Natural killer cell (primary cell): ENCODE measurements around the gene BAIAP2. TPM values are rescaled to one million over a fixed set of nuclear protein-coding genes. Genes with fewer than 3 reads are reported as not detected.

Experiments used
- ATAC-seq, 3 donors: fragments of 150-1000 bp in 2 of 3; fragments of 200-7000 bp in 1 of 3; cut with Tn5 transposase; 1 replicate in 1 of 3; 2 replicates in 2 of 3; pipeline ENCODE4 v1.10.0; 2021; ENCODE audit warnings: mild to moderate bottlenecking in 2 of 3, moderate library complexity in 2 of 3
- DNase-seq, 2 donors: peaks; one replicate each; pipeline versions ENCODE4 v3.0.0 to v3.0.0-alpha.2; 2013 to 2021; ENCODE audit warnings: mixed read lengths in 1 of 2
- H3K27ac ChIP-seq: one replicate; pipeline ENCODE4 v1.5.1; 2013; ENCODE audit warnings: mild to moderate bottlenecking, low read length
- H3K27me3 ChIP-seq: one replicate; pipeline ENCODE4 v1.6.1; 2013; ENCODE audit warnings: low read length; ENCODE audit not compliant: control insufficient read depth, insufficient read depth
- H3K36me3 ChIP-seq: one replicate; pipeline ENCODE4 v1.6.1; 2013; ENCODE audit warnings: low read length; ENCODE audit not compliant: control insufficient read depth, insufficient read depth
- H3K4me1 ChIP-seq: one replicate; pipeline ENCODE4 v1.6.1; 2013; ENCODE audit warnings: low read length; ENCODE audit not compliant: control insufficient read depth, insufficient read depth
- H3K4me3 ChIP-seq: one replicate; pipeline ENCODE4 v1.5.1; 2013; ENCODE audit warnings: low read length
- H3K9me3 ChIP-seq: one replicate; pipeline ENCODE4 v1.6.1; 2013; ENCODE audit warnings: low read length; ENCODE audit not compliant: control insufficient read depth, insufficient read depth
- H3K27ac Mint-ChIP-seq, 2 donors: one replicate each; pipeline ENCODE4 v1.8.0; 2022; ENCODE audit warnings: mild to moderate bottlenecking in 2 of 2, mixed read lengths in 2 of 2, moderate library complexity in 1 of 2
- H3K27me3 Mint-ChIP-seq, 2 donors: one replicate each; pipeline ENCODE4 v1.8.0; 2022; ENCODE audit warnings: low read depth in 2 of 2, mixed read lengths in 2 of 2
- H3K36me3 Mint-ChIP-seq: one replicate; pipeline ENCODE4 v1.8.0; 2022; ENCODE audit warnings: mixed read lengths
- H3K4me1 Mint-ChIP-seq, 2 donors: one replicate each; pipeline ENCODE4 v1.8.0; 2022; ENCODE audit warnings: mixed read lengths in 2 of 2
- H3K4me3 Mint-ChIP-seq: one replicate; pipeline ENCODE4 v1.8.0; 2022; ENCODE audit warnings: mild to moderate bottlenecking, moderate library complexity, mixed read lengths
- H3K9me3 Mint-ChIP-seq, 2 donors: one replicate each; pipeline ENCODE4 v1.8.0; 2022; ENCODE audit warnings: mixed read lengths in 2 of 2
- WGBS: methylation state at CpG from one replicate; pipeline ENCODE4 v1.1.7; 2013; ENCODE audit warnings: missing lambda C conversion rate; ENCODE audit not compliant: insufficient coverage; 5-methylcytosine and 5-hydroxymethylcytosine counted together
- intact Hi-C: fragments of 100-400 bp; cut with micrococcal nuclease; formaldehyde crosslinking; loops from one replicate; pipeline ENCODE4 v1.14.2; 2022
- total RNA-seq, 4 donors: library from RNA; stranded (reverse); fragments of 120-200 nt in 1 of 4; gene quantifications; one replicate each; pipeline versions ENCODE4 v1.2.3 to v1.2.4, GENCODE V29; 2013 to 2022
- TF ChIP-seq, protein P1 (sequence below): fragments of 200-600 bp; IDR thresholded peaks from one replicate; pipeline ENCODE4 v1.8.0; 2022; ENCODE audit warnings: antibody characterized with exemption

The BAIAP2 gene
- total RNA-seq, 3 donors from 2014 or later (not counting 1 experiment from before 2014, with no cell fraction given) = 6.7 to 12.3 (median 10.4) TPM

DNA sequence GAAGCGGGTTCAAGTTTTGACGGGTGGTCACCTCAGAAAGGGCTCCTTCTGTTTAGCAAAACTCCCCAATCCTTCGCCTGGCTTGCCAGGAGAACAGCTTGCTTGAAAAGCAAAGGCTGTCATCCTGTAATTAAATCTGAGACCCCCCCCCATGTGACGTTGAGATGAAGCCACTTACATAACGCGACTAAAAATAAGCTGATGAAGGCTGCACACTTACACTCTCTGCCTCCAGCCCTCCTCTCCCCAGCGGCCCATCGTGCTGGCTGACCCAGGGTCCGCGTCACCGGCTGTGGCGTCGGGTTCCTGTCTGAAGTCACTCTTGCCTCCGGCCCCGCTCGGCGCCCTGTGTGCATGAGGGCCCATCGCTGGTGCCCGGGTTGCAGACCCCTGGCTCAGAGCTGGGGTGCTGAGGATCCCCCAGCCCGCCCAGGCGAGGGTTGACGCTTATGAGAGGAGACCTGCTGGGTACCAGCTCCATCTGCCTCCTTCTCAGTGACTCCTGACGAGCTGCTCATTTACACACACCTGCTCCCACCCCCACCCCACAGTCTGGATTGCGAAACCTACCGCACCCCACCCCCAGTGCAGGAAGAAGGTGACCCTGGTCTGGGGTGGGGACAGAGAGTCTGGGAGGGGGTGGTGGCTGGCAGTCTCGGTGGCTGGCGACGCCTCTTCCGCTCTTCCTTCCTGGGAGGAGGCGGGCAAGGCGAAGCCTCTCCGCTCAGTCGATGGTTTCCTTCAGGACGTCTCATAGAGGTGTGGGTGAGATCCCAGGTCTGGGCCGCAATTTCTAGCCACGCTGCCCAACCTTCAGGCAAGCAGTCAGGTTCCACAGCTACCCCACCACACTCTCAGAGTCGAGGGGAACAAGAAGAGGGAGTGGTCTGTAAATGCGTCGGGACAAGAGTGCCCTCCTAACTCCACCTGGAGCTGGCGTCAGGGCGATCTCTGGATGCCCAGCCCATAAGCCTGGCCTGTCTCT is 3.1 kb upstream of the BAIAP2 start:
- Histone ChIP-seq H3K4me1 (peaks cover 27% of the 10 kb centered on the region), H3K36me3 (no peaks in the 10 kb centered on the region), H3K4me3 (no peak overlapping the region), H3K9me3 (no peaks in the 10 kb centered on the region), H3K27me3 (no peaks in the 10 kb centered on the region), H3K27ac (no peak overlapping the region)
- Mint-ChIP-seq H3K4me3 (no peak overlapping the region), H3K36me3 (no peaks in the 10 kb centered on the region), H3K9me3 (no peaks in the 10 kb centered on the region), H3K4me1 (peaks cover 8 to 27% of the 10 kb centered on the region in 2 donors), H3K27me3 (peaks cover 4 to 9% of the 10 kb centered on the region in 2 donors), H3K27ac (no peak overlapping the region)
- ATAC-seq = no peak
- WGBS = 85% methylated on average over 39 of the region's 41 CpGs
- no peak for DNase-seq
- intact Hi-C loops = loop anchor here (10.0 kb wide), 1 partner anchor 213 kb away; no protein-coding TSS in a partner anchor
- TF ChIP-seq, protein P1, sequence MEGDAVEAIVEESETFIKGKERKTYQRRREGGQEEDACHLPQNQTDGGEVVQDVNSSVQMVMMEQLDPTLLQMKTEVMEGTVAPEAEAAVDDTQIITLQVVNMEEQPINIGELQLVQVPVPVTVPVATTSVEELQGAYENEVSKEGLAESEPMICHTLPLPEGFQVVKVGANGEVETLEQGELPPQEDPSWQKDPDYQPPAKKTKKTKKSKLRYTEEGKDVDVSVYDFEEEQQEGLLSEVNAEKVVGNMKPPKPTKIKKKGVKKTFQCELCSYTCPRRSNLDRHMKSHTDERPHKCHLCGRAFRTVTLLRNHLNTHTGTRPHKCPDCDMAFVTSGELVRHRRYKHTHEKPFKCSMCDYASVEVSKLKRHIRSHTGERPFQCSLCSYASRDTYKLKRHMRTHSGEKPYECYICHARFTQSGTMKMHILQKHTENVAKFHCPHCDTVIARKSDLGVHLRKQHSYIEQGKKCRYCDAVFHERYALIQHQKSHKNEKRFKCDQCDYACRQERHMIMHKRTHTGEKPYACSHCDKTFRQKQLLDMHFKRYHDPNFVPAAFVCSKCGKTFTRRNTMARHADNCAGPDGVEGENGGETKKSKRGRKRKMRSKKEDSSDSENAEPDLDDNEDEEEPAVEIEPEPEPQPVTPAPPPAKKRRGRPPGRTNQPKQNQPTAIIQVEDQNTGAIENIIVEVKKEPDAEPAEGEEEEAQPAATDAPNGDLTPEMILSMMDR = no peak

DNA sequence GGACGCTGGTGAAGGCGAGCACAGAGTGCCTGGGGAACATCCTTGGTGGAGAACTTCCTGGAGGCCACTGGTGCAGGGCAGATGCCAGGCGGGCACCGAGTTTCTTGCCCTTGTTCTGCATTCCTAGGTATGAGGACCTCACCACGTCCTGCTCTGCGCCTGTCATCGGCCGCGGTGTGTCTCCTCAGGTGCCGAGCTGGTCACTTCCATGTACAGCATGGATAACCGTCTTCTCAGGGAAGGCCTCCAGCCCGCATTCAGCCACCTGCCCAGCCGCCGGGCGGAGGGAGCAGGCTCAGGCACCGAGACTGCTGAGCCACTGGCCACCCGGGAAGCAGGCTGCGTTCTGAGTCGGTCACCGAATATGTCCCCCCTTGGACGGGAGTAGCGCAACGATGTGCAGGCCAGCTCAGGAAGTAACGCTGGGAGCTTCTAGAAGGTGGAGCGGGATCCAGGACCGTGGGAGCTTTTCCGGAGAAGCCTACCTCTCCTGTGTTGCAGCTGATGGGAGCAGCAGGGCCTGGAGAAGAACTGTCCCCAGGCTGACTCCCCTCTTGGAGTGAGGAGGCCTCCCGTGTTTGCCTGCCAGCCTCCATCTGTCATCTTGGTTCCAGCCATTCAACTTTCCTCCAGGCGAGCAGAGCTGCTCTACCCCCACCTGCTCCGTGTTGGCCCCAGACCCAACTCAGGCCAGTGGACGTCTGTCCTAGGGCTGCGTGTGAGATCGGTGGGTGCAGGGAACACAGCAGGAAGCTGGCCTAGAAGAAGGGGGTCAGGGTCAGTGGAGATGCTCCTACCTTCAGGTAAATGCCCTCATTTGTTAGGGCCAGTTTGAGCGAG is 2.1 kb upstream of the BAIAP2 start:
- TF ChIP-seq, protein P1 = no peak
- ATAC-seq = no peak
- no peak overlapping the region for H3K27ac Mint-ChIP-seq
- H3K36me3 ChIP-seq = no peaks in the 10 kb centered on the region
- 86% methylated on average over 33 of the region's 34 CpGs for WGBS
- intact Hi-C loops = loop anchor here (10.0 kb wide), 1 partner anchor 212 kb away; no protein-coding TSS in a partner anchor
- no peak overlapping the region for H3K4me3 ChIP-seq
- peaks cover 0 to 9% of the 10 kb centered on the region in 2 donors for H3K27me3 Mint-ChIP-seq
- peak overlapping the region; percentile 69 for H3K4me3 Mint-ChIP-seq
- H3K27ac ChIP-seq = no peak overlapping the region
- H3K4me1 Mint-ChIP-seq = peaks cover 8 to 30% of the 10 kb centered on the region in 2 donors
- no peaks in the 10 kb centered on the region for H3K9me3 Mint-ChIP-seq
- H3K4me1 ChIP-seq = peaks cover 27% of the 10 kb centered on the region
- no peaks in the 10 kb centered on the region for H3K9me3 ChIP-seq
- no peaks in the 10 kb centered on the region for H3K27me3 ChIP-seq
- H3K36me3 Mint-ChIP-seq = no peaks in the 10 kb centered on the region
- DNase-seq = no peak

DNA sequence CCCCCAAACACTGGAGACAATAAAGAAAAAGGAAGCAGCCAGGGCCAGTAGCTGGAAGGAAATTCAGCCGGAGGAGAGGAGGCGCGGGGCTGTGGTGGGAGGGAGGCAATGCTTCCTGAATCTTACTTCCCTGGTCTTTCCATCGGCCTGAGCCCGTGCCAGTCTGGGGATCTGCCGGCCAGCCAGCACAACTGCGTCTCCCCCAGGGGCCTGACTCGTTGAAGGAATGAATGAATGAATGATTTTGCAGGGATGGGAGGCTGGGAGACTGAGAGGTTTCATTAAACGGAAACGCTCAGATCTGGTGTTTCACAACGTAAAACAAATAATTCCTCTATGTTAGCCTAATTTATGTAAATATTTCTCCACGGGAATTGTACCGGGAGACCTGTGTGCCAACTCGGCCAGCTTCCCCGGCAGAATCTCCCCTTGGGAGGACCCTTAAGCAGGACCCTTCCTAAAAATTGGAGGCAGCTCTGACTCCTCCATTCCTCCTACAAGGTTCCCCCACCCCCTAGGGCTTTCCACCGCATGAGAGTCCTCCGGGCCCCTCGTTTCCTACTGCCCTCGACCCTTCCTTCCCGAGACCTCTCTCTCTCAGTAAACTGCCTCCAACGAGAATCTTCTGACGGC is 1.3 kb upstream of the BAIAP2 start:
- Mint-ChIP-seq H3K27ac (peak overlapping the region in 1 of 2 donors; percentile 78), H3K9me3 (no peaks in the 10 kb centered on the region), H3K4me1 (peaks cover 8 to 30% of the 10 kb centered on the region in 2 donors), H3K36me3 (no peaks in the 10 kb centered on the region), H3K27me3 (peaks cover 0 to 9% of the 10 kb centered on the region in 2 donors), H3K4me3 (peak overlapping the region; percentile 86)
- Histone ChIP-seq H3K4me1 (peaks cover 27% of the 10 kb centered on the region), H3K9me3 (no peaks in the 10 kb centered on the region), H3K27me3 (no peaks in the 10 kb centered on the region), H3K36me3 (no peaks in the 10 kb centered on the region), H3K4me3 (peak overlapping the region; percentile 28), H3K27ac (no peak overlapping the region)
- no peak for DNase-seq
- WGBS = 15% methylated on average over 22 of the region's 22 CpGs
- intact Hi-C loops = loop anchor here (10.0 kb wide), 1 partner anchor 211 kb away; no protein-coding TSS in a partner anchor
- TF ChIP-seq, protein P1 = no peak
- ATAC-seq = no peak
